Common myeloid progenitor, CD34-positive (primary cell): ENCODE results near the gene NEDD8.

Experiments
- CTCF ChIA-PET: fragments of 350-600 bp; sonication (Branson Sonifier 250); formaldehyde crosslinking; loops from one replicate; lab custom pipeline; 2021; ENCODE audit warnings: antibody characterized with exemption; lab: Charles Lee
- POLR2A ChIA-PET: fragments of 350-600 bp; sonication (Branson Sonifier 250); formaldehyde crosslinking; loops from one replicate; lab custom pipeline; 2021; ENCODE audit warnings: antibody characterized with exemption; lab: Charles Lee
- DNase-seq, 3 donors: peaks; one replicate each; pipeline versions ENCODE4 v3.0.0 to v3.0.0-alpha.2; 2013
- H3K27ac ChIP-seq, 2 experiments: 1 replicate in 1 of 2; 2 replicates in 1 of 2; pipeline ENCODE4 v1.7.0; 2013; ENCODE audit warnings: inconsistent platforms in 2 of 2, low read length in 2 of 2, mild to moderate bottlenecking in 2 of 2, low read depth in 1 of 2, moderate library complexity in 1 of 2; ENCODE audit not compliant: severe bottlenecking in 2 of 2, insufficient read depth in 1 of 2, poor library complexity in 1 of 2
- H3K27me3 ChIP-seq, 5 experiments: replicated peaks in 2 of 5; 1 replicate in 3 of 5; 2 replicates in 2 of 5; pipeline versions ENCODE4 v1.6.1 to v1.7.0; 2013; ENCODE audit warnings: low read length in 4 of 5, mild to moderate bottlenecking in 2 of 5, moderate library complexity in 2 of 5, inconsistent platforms in 1 of 5; ENCODE audit not compliant: insufficient read depth in 5 of 5, control insufficient read depth in 4 of 5
- H3K36me3 ChIP-seq, 4 experiments: 1 replicate in 2 of 4; 2 replicates in 2 of 4; pipeline versions ENCODE4 v1.6.1 to v1.7.0; 2013; ENCODE audit warnings: low read length in 3 of 4, control low read depth in 1 of 4, mild to moderate bottlenecking in 1 of 4; ENCODE audit not compliant: control insufficient read depth in 4 of 4, insufficient read depth in 4 of 4
- H3K4me1 ChIP-seq, 4 experiments: 1 replicate in 3 of 4; 2 replicates in 1 of 4; pipeline versions ENCODE4 v1.6.1 to v1.7.1; 2013; ENCODE audit warnings: low read length in 3 of 4, mild to moderate bottlenecking in 3 of 4, control low read depth in 1 of 4, inconsistent platforms in 1 of 4, moderate library complexity in 1 of 4; ENCODE audit not compliant: control insufficient read depth in 4 of 4, insufficient read depth in 4 of 4; ENCODE audit errors: control extremely low read depth in 1 of 4
- H3K4me3 ChIP-seq, 7 experiments: 1 replicate in 4 of 7; 2 replicates in 3 of 7; pipeline versions ENCODE4 v1.5.1 to v1.7.0; 2013; ENCODE audit warnings: mild to moderate bottlenecking in 7 of 7, low read length in 6 of 7, moderate library complexity in 6 of 7, inconsistent platforms in 2 of 7, low read depth in 2 of 7, control low read depth in 1 of 7; ENCODE audit not compliant: insufficient read depth in 4 of 7, control insufficient read depth in 1 of 7; ENCODE audit errors: extremely low read depth in 1 of 7
- H3K9me3 ChIP-seq, 5 experiments: 1 replicate in 4 of 5; 2 replicates in 1 of 5; pipeline versions ENCODE4 v1.6.1 to v1.7.1; 2013; ENCODE audit warnings: low read length in 4 of 5, mild to moderate bottlenecking in 2 of 5, inconsistent platforms in 1 of 5, low read depth in 1 of 5, moderate library complexity in 1 of 5; ENCODE audit not compliant: control insufficient read depth in 4 of 5, insufficient read depth in 2 of 5; ENCODE audit errors: control extremely low read depth in 1 of 5
- WGBS: methylation state at CpG from one replicate; pipeline ENCODE4 v1.1.5; 2013; ENCODE audit not compliant: insufficient coverage; 5-methylcytosine and 5-hydroxymethylcytosine counted together

Gene NEDD8

GRCh38 chr14:24260026-24260779, 28.0 kb upstream of the NEDD8 start:
- H3K36me3 ChIP-seq, result peaks cover 0 to 3% (median under 1%) of the 10 kb centered on the region in 4 experiments
- H3K4me1 ChIP-seq, result no peaks in the 10 kb centered on the region
- POLR2A ChIA-PET, result no interaction called here
- no peaks in the 10 kb centered on the region for H3K27me3 ChIP-seq
- 97% methylated on average over 14 of the region's 16 CpGs for WGBS
- DNase-seq, result no peak
- no peaks in the 10 kb centered on the region for H3K9me3 ChIP-seq
- no peak overlapping the region for H3K4me3 ChIP-seq
- CTCF ChIA-PET, result no interaction called here
- H3K27ac ChIP-seq, result no peak overlapping the region

GRCh38 chr14:24259282-24260025, 27.3 kb upstream of the NEDD8 start:
- peaks cover 0 to 4% (median 0%) of the 10 kb centered on the region in 4 experiments for H3K36me3 ChIP-seq
- no peaks in the 10 kb centered on the region for H3K9me3 ChIP-seq
- ChIA-PET POLR2A (no interaction called here), CTCF (no interaction called here)
- no peak overlapping the region for H3K4me3 ChIP-seq
- WGBS, result 97% methylated on average over 10 of the region's 16 CpGs
- no peaks in the 10 kb centered on the region for H3K4me1 ChIP-seq
- no peak for DNase-seq
- H3K27me3 ChIP-seq, result no peaks in the 10 kb centered on the region
- no peak overlapping the region for H3K27ac ChIP-seq

DNA sequence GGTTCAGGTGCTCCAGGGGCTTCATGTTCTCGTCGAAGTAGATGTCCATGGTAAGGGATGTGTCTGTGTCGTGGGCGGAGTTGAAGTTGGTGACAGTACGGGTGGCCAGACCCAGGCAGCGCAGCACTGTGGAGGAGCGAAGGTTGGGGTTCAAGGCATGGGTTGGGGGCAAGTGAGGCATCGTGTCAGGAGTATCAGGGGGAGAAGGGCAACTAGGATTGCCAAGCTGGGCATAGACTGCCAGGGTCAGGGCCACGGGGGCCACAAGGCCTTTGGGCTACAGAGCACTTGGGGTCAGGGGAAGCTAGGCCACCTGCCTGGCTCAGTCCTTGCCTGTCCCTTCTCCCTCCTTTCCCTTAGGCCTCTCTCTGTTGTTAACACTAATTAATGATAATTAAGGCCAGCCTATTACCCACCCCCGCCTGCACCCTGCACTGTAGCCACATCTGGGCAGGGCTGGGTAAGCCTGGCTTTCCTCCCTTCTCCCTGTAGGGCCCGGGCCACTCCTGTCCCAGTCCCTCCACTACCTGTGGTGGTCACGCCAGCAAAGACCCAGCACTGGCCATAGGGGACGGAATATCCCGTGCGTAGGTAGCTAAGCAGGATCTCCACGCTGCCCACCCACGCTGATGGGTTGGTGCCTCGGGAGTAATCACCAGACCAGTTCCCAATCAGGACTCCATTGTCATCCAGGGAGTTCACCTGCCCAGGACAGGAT, 26.5 kb upstream of the NEDD8 start:
- WGBS, result 99% methylated on average over 17 of the region's 18 CpGs
- H3K27me3 ChIP-seq, result no peaks in the 10 kb centered on the region
- ChIA-PET POLR2A (no interaction called here), CTCF (interaction anchor here (1.0 to 3.6 kb wide), 4 partner anchors 12 to 46 kb away, joined by 3 to 12 read pairs (median 6); no protein-coding TSS in a partner anchor)
- DNase-seq, result no peak
- no peak overlapping the region for H3K27ac ChIP-seq
- H3K9me3 ChIP-seq, result no peaks in the 10 kb centered on the region
- H3K4me1 ChIP-seq, result no peaks in the 10 kb centered on the region
- H3K36me3 ChIP-seq, result peaks cover 0 to 4% (median 0%) of the 10 kb centered on the region in 4 experiments
- H3K4me3 ChIP-seq, result no peak overlapping the region

GRCh38 chr14:24258119-24258518, 26.0 kb upstream of the NEDD8 start:
- 95% methylated on average over 9 of the region's 9 CpGs for WGBS
- Histone ChIP-seq H3K27me3 (no peaks in the 10 kb centered on the region), H3K36me3 (peaks cover 0 to 4% (median 0%) of the 10 kb centered on the region in 4 experiments), H3K4me3 (no peak overlapping the region), H3K4me1 (no peaks in the 10 kb centered on the region), H3K9me3 (no peaks in the 10 kb centered on the region), H3K27ac (no peak overlapping the region)
- no peak for DNase-seq
- CTCF ChIA-PET, result interaction anchor here (0.9 to 3.6 kb wide), 5 partner anchors 9 to 46 kb away, joined by 3 to 12 read pairs (median 3); no protein-coding TSS in a partner anchor
- POLR2A ChIA-PET, result no interaction called here

DNA sequence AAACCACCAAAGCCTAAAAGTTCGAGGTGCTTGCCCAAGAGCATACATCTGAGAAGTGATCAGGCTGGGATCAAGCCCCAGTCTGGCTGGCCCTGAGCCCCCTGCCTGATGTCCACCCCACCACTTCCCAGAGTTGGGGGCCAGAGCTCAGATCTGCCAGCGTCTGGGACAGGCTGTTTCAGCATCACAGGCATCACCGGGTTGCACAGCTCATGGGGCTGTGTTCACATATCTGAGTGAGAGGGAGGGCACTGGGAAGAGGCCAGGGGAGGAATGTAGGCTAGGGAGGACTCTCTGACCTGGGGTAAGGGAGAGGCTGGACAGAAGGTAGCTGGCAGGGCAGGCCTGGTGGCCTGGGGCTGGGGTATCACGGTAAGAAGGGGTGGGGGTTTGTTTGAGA, 24.8 kb upstream of the NEDD8 start:
- CTCF ChIA-PET, result interaction anchor here (0.6 to 3.6 kb wide), 6 partner anchors 10 to 133 kb away, joined by 3 to 12 read pairs (median 10); partner anchors contain the start of genes MDP1 and TINF2
- DNase-seq, result no peak
- H3K27ac ChIP-seq, result no peak overlapping the region
- peaks cover 0 to 4% (median 0%) of the 10 kb centered on the region in 4 experiments for H3K36me3 ChIP-seq
- no peaks in the 10 kb centered on the region for H3K9me3 ChIP-seq
- POLR2A ChIA-PET, result interaction anchor here (1.1 kb wide), 1 partner anchor 41 kb away, joined by 3 read pairs; the partner anchor contains the start of gene MDP1
- no peaks in the 10 kb centered on the region for H3K4me1 ChIP-seq
- H3K4me3 ChIP-seq, result no peak overlapping the region
- H3K27me3 ChIP-seq, result no peaks in the 10 kb centered on the region
- WGBS, result 100% methylated on average over 1 of the region's 4 CpGs

DNA sequence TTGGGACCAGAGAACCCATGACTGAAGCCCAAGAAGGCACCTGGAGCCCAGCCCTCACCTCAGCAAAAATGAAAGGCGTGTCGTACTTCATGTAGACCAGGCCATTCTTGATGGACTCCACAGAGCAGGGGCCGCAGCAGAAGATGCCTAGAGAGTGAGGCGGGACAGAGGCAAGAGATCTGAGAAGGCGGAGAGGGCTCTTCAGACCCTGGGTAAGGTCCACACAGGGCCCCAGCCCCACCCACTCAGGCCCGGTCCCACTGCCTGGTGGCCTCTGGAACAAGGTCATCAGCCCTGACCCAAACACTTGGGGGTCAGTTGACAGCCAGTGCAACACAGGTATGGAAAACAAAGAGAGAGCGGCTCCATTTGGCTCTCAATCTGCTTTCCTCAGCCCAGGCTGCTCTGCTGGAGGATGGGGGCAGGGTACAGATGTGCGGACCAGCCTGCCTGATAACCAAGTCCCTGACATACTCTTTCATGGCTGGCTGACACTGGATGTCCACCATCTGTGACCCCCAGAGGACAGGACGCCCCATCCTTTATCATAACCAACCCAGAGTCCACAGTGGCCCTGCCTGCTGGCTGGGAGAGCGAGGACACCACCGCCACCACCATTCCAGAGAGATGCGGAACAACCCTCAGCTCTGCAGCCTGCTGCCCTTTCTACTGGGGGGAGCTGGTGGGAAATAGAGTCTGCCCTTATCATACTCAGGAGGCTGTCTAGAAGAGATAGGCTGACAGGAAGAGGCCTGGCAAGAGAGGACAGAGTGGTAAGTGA, 24.0 kb upstream of the NEDD8 start:
- 99% methylated on average over 7 of the region's 12 CpGs for WGBS
- POLR2A ChIA-PET, result interaction anchor here (1.1 kb wide), 2 partner anchors 18 to 40 kb away, joined by 3 to 4 read pairs; partner anchors contain the start of gene MDP1

More for the DNA sequence above, 24.0 kb upstream of the NEDD8 start:
- H3K27me3 ChIP-seq, result no peaks in the 10 kb centered on the region
- H3K4me3 ChIP-seq, result no peak overlapping the region
- DNase-seq, result peak in 2 of 3 donors; percentile 23 to 58
- H3K36me3 ChIP-seq, result peaks cover 0 to 4% (median 0%) of the 10 kb centered on the region in 4 experiments
- H3K9me3 ChIP-seq, result no peaks in the 10 kb centered on the region
- no peaks in the 10 kb centered on the region for H3K4me1 ChIP-seq
- H3K27ac ChIP-seq, result no peak overlapping the region
- CTCF ChIA-PET, result interaction anchor here (0.6 to 3.6 kb wide), 7 partner anchors 9 to 133 kb away, joined by 3 to 12 read pairs (median 4); partner anchors contain the start of genes MDP1 and TINF2
